Measurements from ENCODE around the gene SLC6A3. TPM values are rescaled to one million over a fixed set of nuclear protein-coding genes. Genes with fewer than 3 reads are reported as not detected.
"Not testable (repeated sequence)": the region's sequence is repeated elsewhere in the genome, so short reads cannot be mapped to it uniquely, and the experiment has no call there.

The SLC6A3 gene
- total and polyA plus RNA-seq, 7 donors: under 0.01 to 0.01 TPM; not detected in 5

GRCh38 chr5:1375871-1376810 lies 69.1 kb downstream of the SLC6A3 start:
- no peak overlapping the region for H3K27ac ChIP-seq
- H3K4me1 ChIP-seq: no peaks in the 10 kb centered on the region
- peaks cover 0 to 29% (median 10%) of the 10 kb centered on the region in 3 donors for H3K27me3 ChIP-seq (ENCODE audit: insufficient read depth in 3 of 3, low read length in 2 of 3)
- no peaks in the 10 kb centered on the region for H3K36me3 ChIP-seq (ENCODE audit: insufficient read depth in 1 of 2, low read depth in 1 of 2)
- no peak overlapping the region for H3K4me3 ChIP-seq
- DNase-seq (no peak), ATAC-seq (no peak)
- WGBS, 3 donors: 62 to 71% (median 63%) methylated on average over 21 to 23 of the region's 23 CpGs
- H3K9me3 ChIP-seq: no peaks in the 10 kb centered on the region
- TF ChIP-seq CTCF (IDR thresholded peaks at IDR 0.05): no peak
- intact Hi-C loops (cut with DNase I): no loop called here

- WGBS, 3 donors: 19 to 25% (median 22%) methylated on average over 6 of the region's 6 CpGs
- H3K27me3 ChIP-seq (ENCODE audit: insufficient read depth in 3 of 3, low read length in 2 of 3): peaks cover 0 to 20% (median 8%) of the 10 kb centered on the region in 3 donors
- intact Hi-C loops (cut with DNase I): no loop called here
- no peak for TF ChIP-seq CTCF (IDR thresholded peaks at IDR 0.05)
- DNase-seq: no peak
- H3K27ac ChIP-seq: no peak overlapping the region
- no peaks in the 10 kb centered on the region for H3K36me3 ChIP-seq (ENCODE audit: insufficient read depth in 1 of 2, low read depth in 1 of 2)
- no peaks in the 10 kb centered on the region for H3K4me1 ChIP-seq
- ATAC-seq: no peak
- no peak overlapping the region for H3K4me3 ChIP-seq
- H3K9me3 ChIP-seq: no peaks in the 10 kb centered on the region
These were observed 70.6 kb downstream of the SLC6A3 start for GRCh38 chr5:1374679-1375055.

- WGBS, 3 donors: 59 to 64% (median 63%) methylated on average over 9 of the region's 9 CpGs
- ATAC-seq: no peak
- intact Hi-C loops (cut with DNase I): no loop called here
- Histone ChIP-seq H3K27me3 (ENCODE audit: insufficient read depth in 3 of 3, low read length in 2 of 3) (peaks cover 0 to 15% (median 8%) of the 10 kb centered on the region in 3 donors), H3K9me3 (no peaks in the 10 kb centered on the region), H3K27ac (no peak overlapping the region), H3K4me3 (no peak overlapping the region), H3K36me3 (ENCODE audit: insufficient read depth in 1 of 2, low read depth in 1 of 2) (no peaks in the 10 kb centered on the region), H3K4me1 (no peaks in the 10 kb centered on the region)
- no peak for DNase-seq
- TF ChIP-seq CTCF (IDR thresholded peaks at IDR 0.05): no peak
These were observed 71.1 kb downstream of the SLC6A3 start for GRCh38 chr5:1374030-1374678.

GRCh38 chr5:1371972-1372342 lies 73.3 kb downstream of the SLC6A3 start:
- H3K4me1 ChIP-seq; H3K9me3 ChIP-seq; H3K36me3 ChIP-seq (ENCODE audit: insufficient read depth in 1 of 2, low read depth in 1 of 2); ATAC-seq; H3K4me3 ChIP-seq; H3K27ac ChIP-seq; DNase-seq; intact Hi-C loops (cut with DNase I): not testable (repeated sequence)
- peaks cover 0 to 24% (median 0%) of the 10 kb centered on the region in 3 donors for H3K27me3 ChIP-seq (ENCODE audit: insufficient read depth in 3 of 3, low read length in 2 of 3)
- WGBS, 3 donors: 92 to 99% (median 95%) methylated on average over 4 of the region's 4 CpGs
